Activated naive CD8-positive, alpha-beta T cell treated with anti-CD3 and anti-CD28 coated beads, Interleukin-2, amount 50 U/mL, for 24 hours (primary cell): ENCODE results near the gene SYTL3.
"Not testable (repeated sequence)": the region's sequence is repeated elsewhere in the genome, so short reads cannot be mapped to it uniquely, and the experiment has no call there.

Experiments used
- ATAC-seq: fragments of 150-1000 bp; cut with Tn5 transposase; one replicate; pipeline ENCODE4 v1.10.0; 2021
- DNase-seq: peaks from one replicate; pipeline ENCODE4 v3.0.0; 2021
- H3K27ac Mint-ChIP-seq: one replicate; pipeline ENCODE4 v1.8.0; 2021; ENCODE audit warnings: mild to moderate bottlenecking, mixed read lengths
- H3K27me3 Mint-ChIP-seq: one replicate; pipeline ENCODE4 v1.8.0; 2021; ENCODE audit warnings: mixed read lengths
- H3K36me3 Mint-ChIP-seq: one replicate; pipeline ENCODE4 v1.8.0; 2021; ENCODE audit warnings: low read depth, mixed read lengths
- H3K4me1 Mint-ChIP-seq: one replicate; pipeline ENCODE4 v1.8.0; 2021; ENCODE audit warnings: mixed read lengths
- H3K4me3 Mint-ChIP-seq: one replicate; pipeline ENCODE4 v1.8.0; 2021; ENCODE audit warnings: mild to moderate bottlenecking, moderate library complexity, mixed read lengths
- H3K9me3 Mint-ChIP-seq: one replicate; pipeline ENCODE4 v1.8.0; 2021; ENCODE audit warnings: mixed read lengths

Gene SYTL3

DNA sequence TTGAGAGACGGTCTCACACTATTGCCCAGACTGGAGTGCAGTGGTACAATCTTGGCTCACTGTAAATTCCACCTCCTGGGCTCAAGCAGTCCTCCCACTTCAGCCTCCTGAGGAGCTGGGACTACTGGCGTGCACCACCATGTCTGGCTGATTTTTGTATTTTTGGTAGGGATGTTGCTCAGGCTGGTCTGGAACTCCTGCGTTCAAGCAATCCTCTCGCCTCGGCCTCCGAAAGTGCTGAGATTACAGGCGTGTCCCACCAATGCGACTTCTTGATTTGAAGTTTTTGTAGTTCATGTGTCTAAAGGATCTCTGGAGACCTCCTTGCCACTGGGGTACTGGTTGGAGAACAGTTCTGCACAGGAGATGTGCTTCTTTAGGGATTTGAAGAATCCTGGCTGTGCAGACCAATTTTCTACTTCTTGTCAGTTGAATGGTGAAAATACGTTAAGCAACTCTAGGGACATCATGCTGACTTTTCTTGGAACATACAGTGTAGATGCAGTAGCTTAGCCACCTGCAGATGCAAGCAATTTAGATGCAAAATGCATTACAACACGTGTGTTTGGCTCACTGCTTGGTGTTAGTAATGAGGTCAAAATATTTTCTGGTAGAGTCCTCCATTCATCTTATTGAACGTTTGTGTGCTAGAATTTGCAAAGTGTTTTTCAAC, 28.2 kb downstream of the SYTL3 start:
- Mint-ChIP-seq H3K27ac (no peak overlapping the region), H3K9me3 (no peaks in the 10 kb centered on the region)

DNA sequence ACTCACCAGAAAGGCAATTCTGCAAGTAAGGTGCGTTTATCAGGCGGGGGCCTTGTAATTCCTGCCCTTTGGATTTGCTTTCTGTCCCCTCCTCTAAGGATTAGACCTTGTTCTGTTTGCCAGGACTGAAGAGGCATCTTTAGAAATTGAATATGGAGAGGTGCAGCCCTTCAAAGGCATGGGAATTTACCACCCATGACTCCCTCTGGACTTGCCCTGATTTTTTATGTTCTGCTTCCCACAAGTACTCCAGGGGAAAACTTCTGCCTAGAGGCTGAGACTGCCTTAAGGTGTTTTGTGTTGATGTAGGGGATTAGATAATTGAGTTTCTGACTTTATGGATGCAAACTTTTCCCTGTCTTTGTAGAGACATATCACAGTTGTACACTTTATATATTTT, 30.2 kb downstream of the SYTL3 start:
- DNase-seq (no peak), ATAC-seq (no peak)
- Mint-ChIP-seq H3K9me3 (no peaks in the 10 kb centered on the region), H3K27me3 (no peaks in the 10 kb centered on the region), H3K4me3 (no peak overlapping the region), H3K27ac (peak overlapping the region; percentile 76), H3K4me1 (peaks cover 35% of the 10 kb centered on the region), H3K36me3 (peaks cover 81% of the 10 kb centered on the region)

More for the DNA sequence above, 28.2 kb downstream of the SYTL3 start:
- DNase-seq (no peak), ATAC-seq (no peak)
- peaks cover 18% of the 10 kb centered on the region for H3K4me1 Mint-ChIP-seq
- no peaks in the 10 kb centered on the region for H3K27me3 Mint-ChIP-seq
- H3K36me3 Mint-ChIP-seq, result peaks cover 80% of the 10 kb centered on the region
- H3K4me3 Mint-ChIP-seq, result no peak overlapping the region

DNA sequence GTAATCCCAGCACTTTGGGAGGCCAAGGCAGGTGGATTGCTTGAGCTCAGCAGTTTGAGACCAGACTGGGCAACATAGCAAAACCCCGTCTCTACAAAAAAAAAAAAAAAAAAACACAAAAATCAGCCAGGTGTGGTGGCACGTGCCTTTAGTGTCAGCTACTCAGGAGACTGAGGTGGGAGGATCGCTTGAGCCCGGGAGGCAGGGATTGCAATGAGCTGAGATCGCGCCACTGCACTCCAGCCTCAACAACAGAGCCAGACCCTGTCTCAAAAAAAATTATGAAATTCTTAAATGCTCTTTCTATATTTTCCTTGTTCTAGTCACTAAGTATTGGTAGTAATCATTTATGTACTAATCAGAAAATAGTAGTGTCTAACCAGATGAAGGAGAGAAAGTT, 30.6 kb downstream of the SYTL3 start:
- no peak for ATAC-seq
- H3K4me3 Mint-ChIP-seq, result no peak overlapping the region
- H3K36me3 Mint-ChIP-seq, result peaks cover 79% of the 10 kb centered on the region
- peaks cover 37% of the 10 kb centered on the region for H3K4me1 Mint-ChIP-seq
- no peaks in the 10 kb centered on the region for H3K27me3 Mint-ChIP-seq
- no peak for DNase-seq
- no peaks in the 10 kb centered on the region for H3K9me3 Mint-ChIP-seq
- no peak overlapping the region for H3K27ac Mint-ChIP-seq

DNA sequence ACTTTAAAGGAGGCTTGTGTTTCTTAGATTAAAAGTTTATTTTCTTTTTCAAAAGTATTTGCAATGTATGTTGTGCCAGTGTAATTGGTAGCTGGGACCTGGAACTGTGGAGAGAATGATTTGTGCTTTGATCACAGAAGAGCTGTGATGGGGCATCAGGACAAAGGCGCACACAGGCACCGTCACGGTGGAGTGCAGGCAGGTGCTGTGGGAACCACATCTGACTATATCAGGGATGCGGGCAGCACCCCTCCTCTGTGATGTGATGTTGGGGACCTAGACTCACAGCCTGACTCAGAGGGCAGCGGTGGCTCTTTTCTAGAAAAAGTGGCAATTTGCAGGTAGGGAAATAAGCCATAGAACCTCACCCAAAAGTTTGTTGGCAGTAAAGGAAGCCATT, 34.5 kb downstream of the SYTL3 start:
- Mint-ChIP-seq H3K27ac (no peak overlapping the region), H3K27me3 (no peaks in the 10 kb centered on the region), H3K4me1 (peaks cover 64% of the 10 kb centered on the region), H3K9me3 (no peaks in the 10 kb centered on the region), H3K4me3 (no peak overlapping the region), H3K36me3 (peaks cover 87% of the 10 kb centered on the region)
- DNase-seq, result no peak
- ATAC-seq, result no peak

DNA sequence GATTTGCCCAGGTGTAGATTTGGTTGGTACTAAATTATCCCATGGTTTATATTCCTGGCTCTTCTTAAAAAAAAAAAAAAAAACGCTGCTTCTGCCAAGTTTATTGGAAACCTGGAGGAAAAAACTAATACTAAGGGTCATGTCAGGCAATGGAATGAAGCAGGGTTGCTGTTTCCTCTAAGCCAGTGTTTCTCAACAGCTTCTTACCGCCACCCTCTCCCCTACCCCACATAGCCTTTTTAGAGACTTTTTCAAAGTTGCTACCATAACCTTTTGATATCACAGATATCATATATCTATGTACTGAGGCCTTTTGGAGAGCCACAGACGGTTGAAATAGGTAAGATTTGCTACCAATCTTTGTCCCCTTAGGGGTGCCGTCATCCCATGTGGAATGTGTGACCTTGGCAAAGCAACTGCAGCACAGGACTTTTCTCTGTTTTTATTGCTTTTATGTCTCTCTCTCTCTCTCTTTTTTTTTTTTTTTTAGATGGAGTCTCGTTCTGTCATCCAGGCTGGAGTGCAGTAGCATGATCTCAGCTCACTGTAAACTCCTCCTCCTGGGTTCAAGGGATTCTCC, 35.0 kb downstream of the SYTL3 start:
- peaks cover 62% of the 10 kb centered on the region for H3K4me1 Mint-ChIP-seq
- no peaks in the 10 kb centered on the region for H3K9me3 Mint-ChIP-seq
- no peaks in the 10 kb centered on the region for H3K27me3 Mint-ChIP-seq
- no peak for ATAC-seq
- no peak for DNase-seq
- peak overlapping the region; percentile 31 for H3K27ac Mint-ChIP-seq
- no peak overlapping the region for H3K4me3 Mint-ChIP-seq
- peaks cover 87% of the 10 kb centered on the region for H3K36me3 Mint-ChIP-seq

DNA sequence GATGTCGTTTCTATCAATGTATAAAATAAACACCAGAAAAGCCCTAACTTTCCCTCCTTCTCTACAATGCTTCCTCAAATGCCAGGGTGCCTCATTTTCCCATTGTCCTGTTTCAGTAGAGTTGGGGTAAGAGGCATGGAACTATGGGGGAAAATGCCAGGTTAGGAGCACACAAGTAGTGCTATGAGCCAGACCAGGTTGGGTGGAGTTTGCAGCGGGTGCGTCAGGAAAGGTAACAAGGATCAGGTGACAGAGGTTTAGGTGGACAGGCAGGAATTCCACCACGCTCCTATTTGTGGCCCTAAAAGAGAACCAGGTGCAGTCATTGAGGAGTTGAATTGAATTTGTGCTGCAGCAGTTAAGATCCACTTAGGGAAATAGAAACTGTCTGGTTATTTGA, 36.5 kb downstream of the SYTL3 start:
- DNase-seq, result no peak
- no peak for ATAC-seq
- Mint-ChIP-seq H3K9me3 (no peaks in the 10 kb centered on the region), H3K4me3 (peak overlapping the region; percentile 25), H3K27me3 (no peaks in the 10 kb centered on the region), H3K4me1 (peaks cover 66% of the 10 kb centered on the region), H3K27ac (peak overlapping the region; percentile 74), H3K36me3 (peaks cover 79% of the 10 kb centered on the region)

DNA sequence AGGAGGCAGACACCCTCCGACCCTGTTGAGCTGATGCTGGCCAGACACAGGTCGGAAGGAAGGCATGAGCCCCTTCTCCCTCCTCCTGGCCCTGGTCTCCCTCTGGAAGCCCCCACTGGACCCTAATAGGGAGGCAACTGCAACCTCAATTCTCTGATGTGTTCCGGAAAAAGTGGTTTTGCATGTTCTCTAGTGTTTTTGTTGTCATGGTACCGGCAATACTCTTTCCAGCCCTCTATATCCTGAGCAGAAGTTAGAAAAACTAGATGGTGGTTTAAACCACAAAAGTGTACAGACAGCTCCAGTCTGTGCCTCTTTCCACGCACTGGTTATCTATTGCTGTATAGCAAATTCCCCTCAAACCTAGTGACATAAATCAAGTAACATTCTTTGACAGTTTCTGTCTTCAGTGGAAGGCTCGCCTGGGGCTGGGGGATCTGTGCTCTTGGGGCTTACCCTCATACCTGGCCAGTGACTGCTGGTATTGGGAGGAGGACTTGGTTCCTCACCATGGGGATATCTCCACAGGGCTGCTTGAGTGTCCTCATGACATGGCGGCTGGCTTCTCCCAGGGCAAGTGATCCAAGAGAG, 37.0 kb downstream of the SYTL3 start:
- peak overlapping the region; percentile 74 for H3K27ac Mint-ChIP-seq
- no peaks in the 10 kb centered on the region for H3K27me3 Mint-ChIP-seq
- peaks cover 67% of the 10 kb centered on the region for H3K4me1 Mint-ChIP-seq
- H3K9me3 Mint-ChIP-seq, result no peaks in the 10 kb centered on the region
- peak overlapping the region; percentile 25 for H3K4me3 Mint-ChIP-seq
- peak; percentile 96 for ATAC-seq
- peaks cover 76% of the 10 kb centered on the region for H3K36me3 Mint-ChIP-seq
- DNase-seq, result peak; percentile 25

DNA sequence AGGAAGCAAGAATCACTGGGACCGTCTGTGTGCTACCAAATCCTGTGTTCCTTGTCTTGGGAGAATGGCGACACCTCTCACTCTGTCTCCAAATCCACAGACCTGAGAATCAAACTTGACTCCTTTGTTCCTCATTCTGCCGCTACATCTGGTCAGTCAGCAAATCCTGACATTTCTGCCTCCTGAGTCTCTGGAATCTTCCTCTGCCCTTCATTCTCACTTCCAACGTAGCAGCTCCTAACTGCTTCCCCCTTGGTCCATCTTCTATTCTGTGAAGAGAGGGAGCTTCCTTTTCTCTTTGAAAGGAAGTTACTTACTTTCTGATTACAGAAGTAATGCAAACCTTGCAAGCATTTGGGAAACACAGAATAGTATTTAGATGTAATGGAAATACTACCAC, 37.7 kb downstream of the SYTL3 start:
- Mint-ChIP-seq H3K27ac (peak overlapping the region; percentile 74), H3K27me3 (no peaks in the 10 kb centered on the region), H3K36me3 (peaks cover 75% of the 10 kb centered on the region), H3K4me3 (no peak overlapping the region), H3K9me3 (no peaks in the 10 kb centered on the region), H3K4me1 (peaks cover 67% of the 10 kb centered on the region)
- ATAC-seq (no peak), DNase-seq (no peak)

DNA sequence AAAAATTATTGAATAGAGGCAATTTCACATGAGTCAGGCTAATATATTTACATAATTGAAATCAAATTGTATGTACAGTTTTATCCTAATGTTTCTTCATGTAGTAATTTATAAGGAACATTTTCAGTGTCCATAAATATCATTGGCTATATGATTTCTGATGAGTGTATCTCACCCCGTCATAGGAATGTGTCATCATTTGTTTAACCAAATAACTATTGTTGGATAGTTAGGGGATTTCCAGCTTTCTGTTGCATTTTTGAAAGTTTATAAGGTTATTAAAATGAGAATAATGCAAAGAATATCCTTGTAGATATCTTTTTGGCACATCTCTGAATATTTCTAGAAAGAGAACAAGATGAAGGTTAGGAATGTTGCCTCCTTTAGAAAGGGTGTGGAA, 39.0 kb downstream of the SYTL3 start:
- Mint-ChIP-seq H3K27me3 (no peaks in the 10 kb centered on the region), H3K4me1 (peaks cover 57% of the 10 kb centered on the region), H3K36me3 (peaks cover 70% of the 10 kb centered on the region), H3K9me3 (no peaks in the 10 kb centered on the region), H3K27ac (no peak overlapping the region), H3K4me3 (no peak overlapping the region)
- DNase-seq (no peak), ATAC-seq (no peak)

DNA sequence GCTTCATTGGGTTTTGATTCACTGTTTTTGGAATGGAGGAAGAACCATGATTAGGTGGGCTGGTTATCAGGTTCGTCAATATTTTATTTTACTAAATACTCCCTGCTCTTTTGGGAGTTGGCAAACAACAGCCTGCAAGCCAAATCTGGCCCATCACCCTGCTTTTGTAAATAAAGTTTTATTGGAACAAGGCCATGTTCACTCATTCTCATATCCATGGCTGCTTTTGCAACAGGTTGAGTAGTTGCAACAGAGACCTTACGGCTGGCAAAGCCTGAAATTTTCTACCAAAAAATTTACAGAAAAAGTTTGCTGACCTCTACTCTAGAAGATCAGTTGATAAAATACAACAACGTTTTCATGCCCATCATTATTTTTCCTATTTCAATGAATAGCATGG, 45.1 kb downstream of the SYTL3 start:
- DNase-seq (no peak), ATAC-seq (no peak)

DNA sequence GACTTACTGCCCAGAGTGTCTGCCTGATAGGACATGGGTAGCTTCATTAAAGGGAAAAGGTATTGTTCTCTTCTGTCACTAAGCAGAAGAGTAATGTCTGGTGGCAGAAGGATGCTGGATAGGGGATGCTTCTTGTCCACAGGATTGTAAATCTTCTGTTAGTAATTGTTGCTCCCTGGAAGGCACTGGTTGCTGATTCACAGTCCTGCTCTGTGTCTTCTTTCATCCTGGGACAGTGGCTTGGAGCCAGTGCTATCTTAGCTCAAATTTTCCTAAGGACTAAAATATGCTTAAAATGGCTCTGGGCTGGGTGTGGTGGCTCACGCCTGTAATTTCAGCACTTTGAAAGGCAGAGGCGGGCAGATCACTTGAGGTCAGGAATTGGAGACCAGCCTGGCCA, 48.0 kb downstream of the SYTL3 start:
- Mint-ChIP-seq H3K27ac (peak overlapping the region; percentile 85), H3K4me3 (no peak overlapping the region), H3K4me1 (peaks cover 32% of the 10 kb centered on the region), H3K9me3 (no peaks in the 10 kb centered on the region), H3K36me3 (peaks cover 62% of the 10 kb centered on the region), H3K27me3 (no peaks in the 10 kb centered on the region)
- DNase-seq, result no peak
- peak; percentile 10 for ATAC-seq

More for the DNA sequence above, 45.1 kb downstream of the SYTL3 start:
- Mint-ChIP-seq H3K27me3 (no peaks in the 10 kb centered on the region), H3K27ac (no peak overlapping the region), H3K36me3 (peaks cover 64% of the 10 kb centered on the region), H3K9me3 (no peaks in the 10 kb centered on the region), H3K4me1 (peaks cover 33% of the 10 kb centered on the region), H3K4me3 (no peak overlapping the region)

DNA sequence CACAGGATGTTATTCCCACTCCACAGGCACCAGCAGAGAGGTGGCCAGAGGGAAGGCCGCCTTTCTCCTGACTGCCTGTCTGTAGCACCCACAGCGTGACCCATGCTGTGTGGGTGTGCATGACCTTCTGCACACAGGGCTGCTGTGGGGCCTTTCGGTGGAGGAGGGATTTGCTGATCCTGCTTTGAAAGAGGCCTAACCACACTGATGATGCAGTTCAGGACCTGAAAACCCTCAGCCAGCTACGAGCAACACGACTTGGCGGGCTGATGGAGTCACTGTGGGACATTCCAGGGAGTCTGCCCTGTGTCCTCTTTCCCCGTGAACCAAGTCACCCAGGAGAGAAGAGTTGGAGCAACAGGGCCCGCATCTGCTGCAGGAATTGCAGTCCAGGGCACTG, 49.1 kb downstream of the SYTL3 start:
- no peak overlapping the region for H3K4me3 Mint-ChIP-seq
- ATAC-seq (peak; percentile 90), DNase-seq (peak; percentile 49)
- H3K27me3 Mint-ChIP-seq, result no peaks in the 10 kb centered on the region
- peak overlapping the region; percentile 85 for H3K27ac Mint-ChIP-seq
- peaks cover 38% of the 10 kb centered on the region for H3K4me1 Mint-ChIP-seq
- H3K36me3 Mint-ChIP-seq, result peaks cover 56% of the 10 kb centered on the region
- no peaks in the 10 kb centered on the region for H3K9me3 Mint-ChIP-seq

DNA sequence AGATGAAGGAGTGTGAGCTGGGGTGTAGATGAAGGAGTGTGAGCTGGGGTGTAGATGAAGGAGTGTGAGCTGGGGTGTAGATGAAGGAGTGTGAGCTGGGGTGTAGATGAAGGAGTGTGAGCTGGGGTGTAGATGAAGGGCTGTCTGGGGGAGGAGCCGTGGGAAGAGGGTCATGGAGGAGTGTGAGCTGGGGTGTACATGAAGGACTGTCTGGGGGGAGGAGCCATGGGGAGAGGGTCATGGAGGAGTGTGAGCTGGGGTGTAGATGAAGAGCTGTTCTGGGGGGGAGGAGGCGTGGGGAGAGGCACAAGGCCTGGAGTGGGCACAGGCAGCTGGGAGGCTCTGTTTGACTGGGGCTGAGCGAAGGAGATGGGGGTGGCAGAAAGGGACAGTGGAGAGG, 51.4 kb downstream of the SYTL3 start:
- not testable (repeated sequence) for H3K4me3 Mint-ChIP-seq, H3K27ac Mint-ChIP-seq

DNA sequence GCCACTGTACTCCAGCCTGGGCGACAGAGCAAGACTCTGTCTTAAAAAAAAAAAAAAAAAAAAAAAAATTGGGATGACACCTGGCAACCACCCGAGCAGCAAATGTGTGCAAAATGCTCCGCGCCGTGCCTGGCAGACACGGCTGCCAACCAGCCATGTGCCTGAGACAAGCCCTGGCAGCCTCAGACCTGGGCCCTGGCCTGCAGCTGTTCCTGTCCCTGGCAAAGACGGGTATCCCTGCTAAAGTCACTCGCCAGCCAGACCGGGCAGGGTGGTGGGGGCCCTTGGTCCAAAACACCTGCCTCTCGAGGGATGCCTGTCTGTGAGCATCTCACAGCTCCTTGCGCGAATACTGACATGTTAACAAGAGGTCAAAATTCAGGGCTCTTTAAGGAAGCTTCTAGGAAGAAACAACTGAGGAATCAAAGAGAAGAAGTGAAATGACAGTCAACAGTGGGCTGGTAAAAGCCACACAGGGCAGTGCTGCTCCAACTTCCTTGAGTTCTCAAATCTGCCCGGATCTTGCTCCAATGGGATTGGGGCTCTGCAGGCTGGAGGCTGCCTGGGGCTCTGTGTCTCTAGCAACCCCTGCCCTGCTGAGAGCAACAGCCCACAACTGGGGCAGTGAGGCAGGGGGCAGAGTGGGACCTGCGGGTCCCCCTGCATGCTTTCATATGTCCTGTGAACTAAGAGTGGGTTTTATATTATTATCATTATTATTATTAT, 53.4 kb downstream of the SYTL3 start:
- ATAC-seq, result no peak
- Mint-ChIP-seq H3K9me3 (no peaks in the 10 kb centered on the region), H3K36me3 (peaks cover 32% of the 10 kb centered on the region), H3K4me3 (no peak overlapping the region), H3K27ac (no peak overlapping the region), H3K27me3 (no peaks in the 10 kb centered on the region), H3K4me1 (peaks cover 29% of the 10 kb centered on the region)
- DNase-seq, result no peak

More for the DNA sequence above, 51.4 kb downstream of the SYTL3 start:
- H3K27me3 Mint-ChIP-seq, H3K9me3 Mint-ChIP-seq, DNase-seq, ATAC-seq: not testable (repeated sequence)
- Mint-ChIP-seq H3K36me3 (peaks cover 39% of the 10 kb centered on the region), H3K4me1 (peaks cover 45% of the 10 kb centered on the region)
